ENCODE data around the gene ST6GALNAC4.
A peak's percentile ranks its signal among the peaks of the same experiment; 100 is the strongest.

Gene ST6GALNAC4

DNA sequence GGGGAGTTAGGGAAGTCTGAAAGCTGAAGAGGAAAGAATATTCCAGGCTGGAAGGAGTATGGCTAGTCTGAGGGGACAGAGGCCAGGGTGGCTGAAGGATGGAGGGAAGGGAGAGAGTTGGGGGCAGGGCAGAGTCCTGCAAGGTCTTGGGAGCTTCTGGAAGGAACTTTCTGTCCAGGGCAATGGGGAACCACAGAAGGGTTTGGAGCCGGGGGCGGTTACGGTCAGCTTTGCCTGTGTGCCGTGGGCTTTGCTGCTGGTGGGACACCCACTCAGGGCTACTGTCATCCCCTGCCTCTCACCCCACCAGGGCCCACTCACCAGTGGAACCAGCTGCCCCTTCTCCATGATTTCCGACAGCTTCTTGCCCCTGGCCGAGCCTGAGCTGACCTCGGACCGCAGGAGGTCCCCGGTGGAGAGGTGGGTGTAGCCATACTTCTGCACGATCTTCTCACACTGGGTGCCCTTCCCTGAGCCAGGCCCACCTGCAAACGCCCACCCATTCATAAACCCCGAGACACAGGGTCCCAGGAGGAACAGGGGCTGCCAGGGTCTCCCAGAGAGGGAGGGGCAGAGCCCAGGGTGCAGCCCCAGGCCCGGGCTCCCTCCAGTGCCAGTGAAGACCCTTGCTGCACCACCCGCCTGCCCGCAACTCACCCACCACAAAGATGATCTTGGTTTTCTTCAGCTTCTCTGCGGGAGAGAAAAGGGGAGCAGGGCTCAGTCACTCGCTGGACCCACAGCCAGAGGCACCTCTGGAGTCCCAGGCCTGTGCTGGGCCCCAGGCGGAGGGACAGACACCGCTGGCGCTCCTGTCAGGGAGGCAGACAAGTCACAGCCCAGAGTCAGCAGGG is 44.2 kb downstream of the ST6GALNAC4 start (continued):
- TF ChIP-seq, protein P1, sequence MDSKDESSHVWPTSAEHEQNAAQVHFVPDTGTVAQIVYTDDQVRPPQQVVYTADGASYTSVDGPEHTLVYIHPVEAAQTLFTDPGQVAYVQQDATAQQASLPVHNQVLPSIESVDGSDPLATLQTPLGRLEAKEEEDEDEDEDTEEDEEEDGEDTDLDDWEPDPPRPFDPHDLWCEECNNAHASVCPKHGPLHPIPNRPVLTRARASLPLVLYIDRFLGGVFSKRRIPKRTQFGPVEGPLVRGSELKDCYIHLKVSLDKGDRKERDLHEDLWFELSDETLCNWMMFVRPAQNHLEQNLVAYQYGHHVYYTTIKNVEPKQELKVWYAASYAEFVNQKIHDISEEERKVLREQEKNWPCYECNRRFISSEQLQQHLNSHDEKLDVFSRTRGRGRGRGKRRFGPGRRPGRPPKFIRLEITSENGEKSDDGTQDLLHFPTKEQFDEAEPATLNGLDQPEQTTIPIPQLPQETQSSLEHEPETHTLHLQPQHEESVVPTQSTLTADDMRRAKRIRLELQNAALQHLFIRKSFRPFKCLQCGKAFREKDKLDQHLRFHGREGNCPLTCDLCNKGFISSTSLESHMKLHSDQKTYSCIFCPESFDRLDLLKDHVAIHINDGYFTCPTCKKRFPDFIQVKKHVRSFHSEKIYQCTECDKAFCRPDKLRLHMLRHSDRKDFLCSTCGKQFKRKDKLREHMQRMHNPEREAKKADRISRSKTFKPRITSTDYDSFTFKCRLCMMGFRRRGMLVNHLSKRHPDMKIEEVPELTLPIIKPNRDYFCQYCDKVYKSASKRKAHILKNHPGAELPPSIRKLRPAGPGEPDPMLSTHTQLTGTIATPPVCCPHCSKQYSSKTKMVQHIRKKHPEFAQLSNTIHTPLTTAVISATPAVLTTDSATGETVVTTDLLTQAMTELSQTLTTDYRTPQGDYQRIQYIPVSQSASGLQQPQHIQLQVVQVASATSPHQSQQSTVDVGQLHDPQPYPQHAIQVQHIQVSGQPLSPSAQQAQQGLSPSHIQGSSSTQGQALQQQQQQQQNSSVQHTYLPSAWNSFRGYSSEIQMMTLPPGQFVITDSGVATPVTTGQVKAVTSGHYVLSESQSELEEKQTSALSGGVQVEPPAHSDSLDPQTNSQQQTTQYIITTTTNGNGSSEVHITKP (tag by site-specific recombination; IDR thresholded peaks at IDR 0.05) = no peak
- no peak for TF ChIP-seq ZNF776 (tag by site-specific recombination; IDR thresholded peaks at IDR 0.05; ENCODE audit: borderline replicate concordance)
- no peak for TF ChIP-seq ZNF146 (tag by site-specific recombination; IDR thresholded peaks at IDR 0.05)
- TF ChIP-seq ZNF548 (tag by site-specific recombination; IDR thresholded peaks at IDR 0.05) = no peak

DNA sequence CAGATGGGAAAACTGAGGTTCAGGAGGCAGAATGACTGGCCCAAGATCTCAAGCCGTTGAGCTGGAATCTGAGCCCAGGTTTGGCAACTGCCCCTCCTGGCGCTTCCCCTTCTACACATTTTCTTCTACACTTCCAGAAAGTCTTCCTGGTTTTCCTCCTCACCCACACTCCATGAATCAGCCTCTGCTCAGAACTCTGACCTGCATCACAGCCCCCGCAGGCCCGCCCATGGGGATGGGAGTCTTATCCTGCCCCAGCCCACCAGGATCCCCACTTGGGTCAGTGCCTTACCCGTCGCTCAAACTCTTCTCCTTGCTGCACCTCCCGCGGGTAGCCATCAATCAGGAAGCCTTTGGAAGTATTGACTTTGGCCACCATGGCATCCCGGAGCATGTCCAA is 45.3 kb downstream of the ST6GALNAC4 start:
- Histone ChIP-seq H3K9me3 (ENCODE audit: control insufficient read depth, insufficient read depth, low read depth, low read length) (no peaks in the 10 kb centered on the region), H3K4me1 (ENCODE audit: control insufficient read depth, insufficient read depth, low read length) (no peaks in the 10 kb centered on the region), H3K27ac (ENCODE audit: extremely low read depth, low read depth, low read length) (no peak overlapping the region), H3K4me3 (ENCODE audit: low read depth, low read length) (no peak overlapping the region), H3K36me3 (ENCODE audit: control insufficient read depth in 2 of 2, insufficient read depth in 1 of 2, low read length in 2 of 2) (peaks cover 0 to 55% of the 10 kb centered on the region in 2 experiments; a peak in 2 of 3 replicates)
- POLR2A ChIA-PET = no interaction called here
- CTCF ChIA-PET = interaction anchor here (0.6 to 3.0 kb wide), 4 partner anchors 23 to 364 kb away, joined by 3 to 33 read pairs (median 5); partner anchors contain the start of gene TOR2A
- TF ChIP-seq EGR2 (tag by site-specific recombination; IDR thresholded peaks at IDR 0.05; ENCODE audit: low read depth) (peak; percentile 65), RBAK (tag by site-specific recombination; IDR thresholded peaks at IDR 0.05) (no peak), ZFHX2 (tag by site-specific recombination; conservative IDR thresholded peaks at IDR 0.05) (peak; percentile 42)

DNA sequence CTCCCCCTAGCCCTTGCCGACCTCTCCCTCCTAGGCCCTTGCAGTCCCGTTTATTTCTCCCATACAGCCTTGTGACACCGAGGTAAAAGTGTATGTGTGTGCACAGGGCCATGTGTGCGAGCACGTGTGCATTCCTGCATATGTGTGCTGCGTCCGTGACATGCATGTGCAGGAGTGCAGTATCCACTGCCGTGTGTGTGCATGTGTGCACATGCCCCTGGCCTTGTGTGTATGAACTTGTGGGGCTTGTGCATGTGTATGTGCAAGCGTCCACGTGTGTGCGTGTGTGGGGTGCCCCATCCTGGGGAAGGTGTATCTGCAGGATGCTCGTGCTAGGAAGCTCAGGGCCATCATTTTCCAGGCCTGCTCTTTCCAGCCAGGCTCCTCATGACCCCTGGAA is 46.0 kb downstream of the ST6GALNAC4 start:
- H3K36me3 ChIP-seq (ENCODE audit: control insufficient read depth in 2 of 2, insufficient read depth in 1 of 2, low read length in 2 of 2) = peaks cover 0 to 57% of the 10 kb centered on the region in 2 experiments; a peak in 2 of 3 replicates
- no peak overlapping the region for H3K4me3 ChIP-seq (ENCODE audit: low read depth, low read length)
- H3K9me3 ChIP-seq (ENCODE audit: control insufficient read depth, insufficient read depth, low read depth, low read length) = no peaks in the 10 kb centered on the region
- no peaks in the 10 kb centered on the region for H3K4me1 ChIP-seq (ENCODE audit: control insufficient read depth, insufficient read depth, low read length)
- ChIA-PET POLR2A (interaction anchor here (1.5 kb wide), 1 partner anchor 28 kb away, joined by 3 read pairs; no protein-coding TSS in a partner anchor), CTCF (interaction anchor here (0.6 to 3.0 kb wide), 13 partner anchors 11 to 184 kb away, joined by 3 to 46 read pairs (median 6); partner anchors contain the start of genes CDK9, ST6GALNAC4 and TOR2A)
- H3K27ac ChIP-seq (ENCODE audit: extremely low read depth, low read depth, low read length) = no peak overlapping the region
- TF ChIP-seq SP7 (tag by site-specific recombination; IDR thresholded peaks at IDR 0.05) (no peak), ZNF521 (tag by site-specific recombination; IDR thresholded peaks at IDR 0.05) (no peak), EGR2 (tag by site-specific recombination; IDR thresholded peaks at IDR 0.05; ENCODE audit: low read depth) (no peak), GFI1B (tag by site-specific recombination; IDR thresholded peaks at IDR 0.05) (no peak), ZNF701 (tag by site-specific recombination; IDR thresholded peaks at IDR 0.05) (no peak), ZNF19 (tag by site-specific recombination; IDR thresholded peaks at IDR 0.05; ENCODE audit: low read depth) (no peak), ZNF670 (tag by site-specific recombination; IDR thresholded peaks at IDR 0.05; ENCODE audit: low read depth) (no peak), SALL2 (tag by site-specific recombination; IDR thresholded peaks at IDR 0.05; ENCODE audit: borderline replicate concordance) (no peak), ZNF843 (tag by site-specific recombination; IDR thresholded peaks at IDR 0.05) (no peak), ZNF341 (tag by site-specific recombination; IDR thresholded peaks at IDR 0.05; ENCODE audit: low read depth) (no peak), ZNF37A (tag by site-specific recombination; IDR thresholded peaks at IDR 0.05) (no peak), KLF1 (tag by site-specific recombination; IDR thresholded peaks at IDR 0.05) (no peak), ZNF157 (tag by site-specific recombination; IDR thresholded peaks at IDR 0.05) (no peak)
- TF ChIP-seq, protein P2, sequence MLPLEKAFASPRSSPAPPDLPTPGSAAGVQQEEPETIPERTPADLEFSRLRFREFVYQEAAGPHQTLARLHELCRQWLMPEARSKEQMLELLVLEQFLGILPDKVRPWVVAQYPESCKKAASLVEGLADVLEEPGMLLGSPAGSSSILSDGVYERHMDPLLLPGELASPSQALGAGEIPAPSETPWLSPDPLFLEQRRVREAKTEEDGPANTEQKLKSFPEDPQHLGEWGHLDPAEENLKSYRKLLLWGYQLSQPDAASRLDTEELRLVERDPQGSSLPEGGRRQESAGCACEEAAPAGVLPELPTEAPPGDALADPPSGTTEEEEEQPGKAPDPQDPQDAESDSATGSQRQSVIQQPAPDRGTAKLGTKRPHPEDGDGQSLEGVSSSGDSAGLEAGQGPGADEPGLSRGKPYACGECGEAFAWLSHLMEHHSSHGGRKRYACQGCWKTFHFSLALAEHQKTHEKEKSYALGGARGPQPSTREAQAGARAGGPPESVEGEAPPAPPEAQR (tag by site-specific recombination; IDR thresholded peaks at IDR 0.05) = no peak
- TF ChIP-seq, protein P3, sequence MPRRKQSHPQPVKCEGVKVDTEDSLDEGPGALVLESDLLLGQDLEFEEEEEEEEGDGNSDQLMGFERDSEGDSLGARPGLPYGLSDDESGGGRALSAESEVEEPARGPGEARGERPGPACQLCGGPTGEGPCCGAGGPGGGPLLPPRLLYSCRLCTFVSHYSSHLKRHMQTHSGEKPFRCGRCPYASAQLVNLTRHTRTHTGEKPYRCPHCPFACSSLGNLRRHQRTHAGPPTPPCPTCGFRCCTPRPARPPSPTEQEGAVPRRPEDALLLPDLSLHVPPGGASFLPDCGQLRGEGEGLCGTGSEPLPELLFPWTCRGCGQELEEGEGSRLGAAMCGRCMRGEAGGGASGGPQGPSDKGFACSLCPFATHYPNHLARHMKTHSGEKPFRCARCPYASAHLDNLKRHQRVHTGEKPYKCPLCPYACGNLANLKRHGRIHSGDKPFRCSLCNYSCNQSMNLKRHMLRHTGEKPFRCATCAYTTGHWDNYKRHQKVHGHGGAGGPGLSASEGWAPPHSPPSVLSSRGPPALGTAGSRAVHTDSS (tag by site-specific recombination; IDR thresholded peaks at IDR 0.05) = no peak
- TF ChIP-seq, protein P4, sequence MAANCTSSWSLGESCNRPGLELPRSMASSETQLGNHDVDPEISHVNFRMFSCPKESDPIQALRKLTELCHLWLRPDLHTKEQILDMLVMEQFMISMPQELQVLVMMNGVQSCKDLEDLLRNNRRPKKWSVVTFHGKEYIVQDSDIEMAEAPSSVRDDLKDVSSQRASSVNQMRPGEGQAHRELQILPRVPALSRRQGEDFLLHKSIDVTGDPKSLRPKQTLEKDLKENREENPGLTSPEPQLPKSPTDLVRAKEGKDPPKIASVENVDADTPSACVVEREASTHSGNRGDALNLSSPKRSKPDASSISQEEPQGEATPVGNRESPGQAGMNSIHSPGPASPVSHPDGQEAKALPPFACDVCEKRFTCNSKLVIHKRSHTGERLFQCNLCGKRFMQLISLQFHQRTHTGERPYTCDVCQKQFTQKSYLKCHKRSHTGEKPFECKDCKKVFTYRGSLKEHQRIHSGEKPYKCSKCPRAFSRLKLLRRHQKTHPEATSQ (tag by site-specific recombination; IDR thresholded peaks at IDR 0.05) = no peak
- TF ChIP-seq, protein P5, sequence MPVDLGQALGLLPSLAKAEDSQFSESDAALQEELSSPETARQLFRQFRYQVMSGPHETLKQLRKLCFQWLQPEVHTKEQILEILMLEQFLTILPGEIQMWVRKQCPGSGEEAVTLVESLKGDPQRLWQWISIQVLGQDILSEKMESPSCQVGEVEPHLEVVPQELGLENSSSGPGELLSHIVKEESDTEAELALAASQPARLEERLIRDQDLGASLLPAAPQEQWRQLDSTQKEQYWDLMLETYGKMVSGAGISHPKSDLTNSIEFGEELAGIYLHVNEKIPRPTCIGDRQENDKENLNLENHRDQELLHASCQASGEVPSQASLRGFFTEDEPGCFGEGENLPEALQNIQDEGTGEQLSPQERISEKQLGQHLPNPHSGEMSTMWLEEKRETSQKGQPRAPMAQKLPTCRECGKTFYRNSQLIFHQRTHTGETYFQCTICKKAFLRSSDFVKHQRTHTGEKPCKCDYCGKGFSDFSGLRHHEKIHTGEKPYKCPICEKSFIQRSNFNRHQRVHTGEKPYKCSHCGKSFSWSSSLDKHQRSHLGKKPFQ (tag by site-specific recombination; IDR thresholded peaks at IDR 0.05) = no peak
